OCI-LY3 (cell line): Measurements from ENCODE around the gene P2RY11.

ENCODE experiments used
- H2AFZ ChIP-seq: fragments of 200-600, 300-600 bp; shearing (Covaris generic); 2 replicates; pipeline ENCODE4 v1.6.0; 2014; ENCODE audit warnings: antibody characterized with exemption, low read depth, low read length
- H3K27ac ChIP-seq: fragments of 200-600, 300-600 bp; sonication (generic); 2 replicates; pipeline ENCODE4 v1.5.1; 2014; ENCODE audit warnings: mild to moderate bottlenecking, low read length, moderate library complexity, mixed read lengths
- H3K27me3 ChIP-seq: fragments of 200-600, 300-600 bp; sonication (generic); 2 replicates; pipeline ENCODE4 v1.6.1; 2014; ENCODE audit warnings: low read depth, low read length, mixed read lengths
- H3K36me3 ChIP-seq: fragments of 200-600, 300-600 bp; sonication (generic); replicated peaks from 2 replicates; pipeline ENCODE3; 2014; ENCODE audit warnings: low read depth, low read length, mixed read lengths
- H3K4me1 ChIP-seq: fragments of 300-600, 200-600 bp; sonication (generic); 2 replicates; pipeline ENCODE4 v1.6.1; 2014; ENCODE audit warnings: low read length, mixed read lengths
- H3K4me2 ChIP-seq: fragments of 200-600, 300-600 bp; sonication (generic); 2 replicates; pipeline ENCODE4 v1.6.1; 2014; ENCODE audit warnings: low read length, mixed read lengths
- H3K4me3 ChIP-seq: fragments of 300-600, 200-600 bp; sonication (generic); 2 replicates; pipeline ENCODE4 v1.5.1; 2014; ENCODE audit warnings: antibody characterized with exemption, mild to moderate bottlenecking, low read length, moderate library complexity
- H3K79me2 ChIP-seq: fragments of 300-600, 200-600 bp; shearing (Covaris generic); 2 replicates; pipeline ENCODE4 v1.6.1; 2014; ENCODE audit warnings: mild to moderate bottlenecking, low read length, mixed read lengths
- H3K9ac ChIP-seq: fragments of 300-600, 200-600 bp; shearing (Covaris generic); 2 replicates; pipeline ENCODE4 v1.6.0; 2014; ENCODE audit warnings: mild to moderate bottlenecking, low read length, moderate library complexity
- H3K9me3 ChIP-seq: fragments of 200-600, 300-600 bp; shearing (Covaris generic); 2 replicates; pipeline ENCODE4 v1.6.1; 2014; ENCODE audit warnings: low read length, mixed read lengths; ENCODE audit not compliant: insufficient read depth
- H4K20me1 ChIP-seq: fragments of 200-600, 300-600 bp; sonication (generic); 2 replicates; pipeline ENCODE4 v1.6.1; 2016; ENCODE audit warnings: low read length, mixed read lengths; ENCODE audit not compliant: insufficient read depth
- EZH2phosphoT487 ChIP-seq: fragments of 200-600 bp; shearing (Covaris generic); IDR thresholded peaks from 2 replicates; pipeline ENCODE4 v1.6.1; 2018; ENCODE audit warnings: antibody characterized with exemption, mixed run types, low read depth
- TF ChIP-seq, protein P1 (sequence below): fragments of 200-600, 300-600 bp; sonication (generic); IDR thresholded peaks from 2 replicates; pipeline ENCODE4 v1.5.1; 2014; ENCODE audit warnings: antibody characterized with exemption, low read length, low read depth

The P2RY11 gene

DNA sequence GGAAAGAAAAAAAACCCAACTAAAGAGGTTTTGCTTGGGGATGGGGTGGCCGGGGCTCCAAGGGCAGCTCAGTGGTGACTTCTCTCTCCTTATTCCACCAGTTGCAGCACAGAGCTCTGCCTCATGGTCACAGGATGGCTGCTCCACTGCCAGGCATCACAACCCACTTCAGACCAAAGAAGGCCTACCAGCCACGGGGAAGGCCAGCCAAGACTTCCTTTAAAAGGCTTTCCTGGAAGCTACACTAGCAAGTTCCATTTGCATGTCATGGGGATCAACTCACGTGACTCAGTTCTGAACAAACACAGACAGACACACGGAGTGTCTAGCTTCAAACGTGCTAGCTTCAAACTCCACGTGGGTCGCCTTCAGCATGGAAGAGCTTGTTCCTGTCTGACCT is 21.4 kb downstream of the P2RY11 start:
- Histone ChIP-seq H2AFZ (no peak overlapping the region), H3K27ac (no peak overlapping the region), H3K79me2 (peaks cover 4% of the 10 kb centered on the region; the same call in 1 of the 2 replicates), H3K9me3 (no peaks in the 10 kb centered on the region), H3K9ac (no peak overlapping the region), H3K4me3 (no peak overlapping the region), H3K36me3 (peaks cover 56% of the 10 kb centered on the region), H4K20me1 (no peaks in the 10 kb centered on the region), H3K4me1 (no peaks in the 10 kb centered on the region), H3K27me3 (no peaks in the 10 kb centered on the region), H3K4me2 (no peak overlapping the region)
- TF ChIP-seq, protein P1, sequence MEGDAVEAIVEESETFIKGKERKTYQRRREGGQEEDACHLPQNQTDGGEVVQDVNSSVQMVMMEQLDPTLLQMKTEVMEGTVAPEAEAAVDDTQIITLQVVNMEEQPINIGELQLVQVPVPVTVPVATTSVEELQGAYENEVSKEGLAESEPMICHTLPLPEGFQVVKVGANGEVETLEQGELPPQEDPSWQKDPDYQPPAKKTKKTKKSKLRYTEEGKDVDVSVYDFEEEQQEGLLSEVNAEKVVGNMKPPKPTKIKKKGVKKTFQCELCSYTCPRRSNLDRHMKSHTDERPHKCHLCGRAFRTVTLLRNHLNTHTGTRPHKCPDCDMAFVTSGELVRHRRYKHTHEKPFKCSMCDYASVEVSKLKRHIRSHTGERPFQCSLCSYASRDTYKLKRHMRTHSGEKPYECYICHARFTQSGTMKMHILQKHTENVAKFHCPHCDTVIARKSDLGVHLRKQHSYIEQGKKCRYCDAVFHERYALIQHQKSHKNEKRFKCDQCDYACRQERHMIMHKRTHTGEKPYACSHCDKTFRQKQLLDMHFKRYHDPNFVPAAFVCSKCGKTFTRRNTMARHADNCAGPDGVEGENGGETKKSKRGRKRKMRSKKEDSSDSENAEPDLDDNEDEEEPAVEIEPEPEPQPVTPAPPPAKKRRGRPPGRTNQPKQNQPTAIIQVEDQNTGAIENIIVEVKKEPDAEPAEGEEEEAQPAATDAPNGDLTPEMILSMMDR, result no peak
- no peak for TF ChIP-seq EZH2phosphoT487

DNA sequence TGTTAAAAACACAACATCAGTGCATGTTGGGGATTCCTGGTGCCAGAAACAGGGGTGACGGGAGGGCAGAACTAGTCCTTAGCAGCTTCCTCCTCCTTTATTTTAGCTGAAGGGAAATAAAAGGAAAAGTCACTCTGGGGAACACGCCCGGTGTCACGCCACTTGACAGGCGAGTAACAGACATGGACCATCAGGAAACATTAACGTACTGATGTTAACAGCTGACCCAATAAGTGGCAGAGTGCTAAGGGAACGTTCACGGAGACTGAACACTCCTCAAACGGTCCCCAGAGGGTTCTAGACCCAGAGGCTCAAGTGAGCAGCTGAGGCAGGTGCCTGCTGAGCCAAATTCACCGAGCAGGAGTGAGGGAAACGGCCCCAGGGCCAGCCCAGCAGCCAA is 22.1 kb downstream of the P2RY11 start:
- no peaks in the 10 kb centered on the region for H3K4me1 ChIP-seq
- H3K79me2 ChIP-seq, result peaks cover 4% of the 10 kb centered on the region; the same call in 1 of the 2 replicates
- H3K9me3 ChIP-seq, result no peaks in the 10 kb centered on the region
- H2AFZ ChIP-seq, result no peak overlapping the region
- no peak overlapping the region for H3K27ac ChIP-seq
- no peaks in the 10 kb centered on the region for H3K27me3 ChIP-seq
- H3K36me3 ChIP-seq, result peaks cover 57% of the 10 kb centered on the region
- H3K4me3 ChIP-seq, result no peak overlapping the region
- TF ChIP-seq, protein P1, result no peak
- TF ChIP-seq EZH2phosphoT487, result no peak
- no peaks in the 10 kb centered on the region for H4K20me1 ChIP-seq
- no peak overlapping the region for H3K9ac ChIP-seq
- no peak overlapping the region for H3K4me2 ChIP-seq

DNA sequence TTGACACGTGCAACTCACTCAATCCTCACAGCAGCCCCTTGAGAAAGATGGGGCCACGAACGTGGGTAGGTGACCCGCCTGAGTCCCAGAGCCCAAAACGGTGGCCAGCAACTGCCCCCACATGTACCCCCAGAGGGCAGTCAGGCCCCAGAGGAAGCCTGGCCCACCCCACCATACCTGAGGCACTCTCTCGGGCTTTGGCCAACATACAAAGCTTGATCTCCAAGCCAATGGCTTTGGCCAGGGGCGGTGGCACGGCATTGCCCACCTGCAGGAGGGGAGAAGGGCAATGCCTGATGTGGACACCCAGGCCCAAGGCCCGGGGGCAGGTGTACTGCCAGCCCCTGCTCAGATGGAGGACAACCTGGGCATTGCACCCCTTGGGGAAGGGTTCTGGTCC is 22.5 kb downstream of the P2RY11 start:
- Histone ChIP-seq H3K4me3 (no peak overlapping the region), H3K9ac (no peak overlapping the region), H3K36me3 (peaks cover 61% of the 10 kb centered on the region), H3K4me1 (no peaks in the 10 kb centered on the region), H3K79me2 (peaks cover 4% of the 10 kb centered on the region; the same call in 1 of the 2 replicates), H3K9me3 (no peaks in the 10 kb centered on the region), H2AFZ (no peak overlapping the region), H3K4me2 (no peak overlapping the region), H4K20me1 (no peaks in the 10 kb centered on the region), H3K27ac (no peak overlapping the region), H3K27me3 (no peaks in the 10 kb centered on the region)
- TF ChIP-seq, protein P1, result no peak
- TF ChIP-seq EZH2phosphoT487, result no peak

DNA sequence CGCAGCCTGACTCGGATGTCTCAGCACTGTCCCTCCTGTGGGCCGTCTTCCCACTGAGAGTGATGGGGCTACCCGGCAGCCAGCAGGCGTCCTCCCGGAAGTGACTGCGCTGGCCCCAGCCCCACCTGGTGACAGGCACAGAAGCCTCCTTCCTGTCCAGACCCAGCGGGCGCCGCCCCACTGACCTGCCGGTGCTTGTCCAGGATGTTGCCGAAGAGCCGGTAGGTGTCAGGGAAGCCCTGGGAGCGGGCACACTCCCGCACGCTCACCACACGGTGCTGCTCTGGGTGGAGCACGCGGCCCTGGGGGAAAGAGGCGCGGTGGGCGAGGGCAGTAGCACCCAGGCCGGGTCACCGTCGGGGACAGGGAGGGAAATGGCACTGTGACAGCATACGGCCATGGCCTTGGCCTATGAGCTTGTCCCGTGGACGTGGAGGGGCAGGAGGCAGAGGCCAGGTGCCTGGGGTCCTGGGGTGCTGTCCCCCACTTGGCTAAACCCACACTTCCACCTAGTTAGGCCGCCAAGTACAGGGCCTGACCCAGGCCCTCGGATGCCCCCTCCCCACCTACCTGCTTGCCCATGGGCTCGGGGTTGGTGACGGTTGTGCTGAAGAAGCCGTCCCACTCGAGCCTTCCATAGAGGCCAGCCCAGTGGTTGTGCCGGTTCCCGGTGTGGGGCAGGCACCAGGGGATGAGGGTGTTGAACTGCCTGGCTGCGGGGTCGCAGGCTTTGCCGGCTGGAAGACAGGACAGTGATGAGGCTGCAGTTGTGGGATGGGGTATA is 24.2 kb downstream of the P2RY11 start:
- no peak overlapping the region for H3K4me3 ChIP-seq
- H4K20me1 ChIP-seq, result no peaks in the 10 kb centered on the region
- peaks cover 4% of the 10 kb centered on the region; the same call in 1 of the 2 replicates for H3K79me2 ChIP-seq
- no peak overlapping the region for H3K27ac ChIP-seq
- no peaks in the 10 kb centered on the region for H3K4me1 ChIP-seq
- H3K36me3 ChIP-seq, result peaks cover 70% of the 10 kb centered on the region
- H3K27me3 ChIP-seq, result no peaks in the 10 kb centered on the region
- TF ChIP-seq EZH2phosphoT487, result no peak
- TF ChIP-seq, protein P1, result no peak
- H3K4me2 ChIP-seq, result no peak overlapping the region
- H2AFZ ChIP-seq, result no peak overlapping the region
- H3K9me3 ChIP-seq, result no peaks in the 10 kb centered on the region
- no peak overlapping the region for H3K9ac ChIP-seq
